GM12878 (cell line): Measurements from ENCODE around the gene ATP4A. TPM values are rescaled to one million over a fixed set of nuclear protein-coding genes. Genes with fewer than 3 reads are reported as not detected.
A peak's percentile ranks its signal among the peaks of the same experiment; 100 is the strongest.

ENCODE experiments used
- BCLAF1 ChIP-seq: fragments of 450-650 bp; IDR thresholded peaks from 2 replicates; pipeline ENCODE4 v1.6.1; 2017; ENCODE audit warnings: antibody characterized with exemption, mild to moderate bottlenecking, moderate library complexity
- BHLHE40 ChIP-seq, 2 experiments: fragments of 450-650 bp in 1 of 2; IDR thresholded peaks; 2 replicates each; pipeline ENCODE4 v1.6.1; 2011 to 2017; ENCODE audit warnings: low read depth in 2 of 2, borderline replicate concordance in 1 of 2, improper control_type of control experiment in 1 of 2, low read length in 1 of 2, mild to moderate bottlenecking in 1 of 2
- IKZF1 ChIP-seq: fragments of 450-650 bp; conservative IDR thresholded peaks from 2 replicates; pipeline ENCODE4 v1.6.1; 2017; ENCODE audit warnings: antibody characterized with exemption, mild to moderate bottlenecking
- MTA2 ChIP-seq: fragments of 450-650 bp; IDR thresholded peaks from 2 replicates; pipeline ENCODE4 v1.6.1; 2016; ENCODE audit warnings: low read depth, mild to moderate bottlenecking, moderate library complexity
- NBN ChIP-seq: fragments of 450-650 bp; IDR thresholded peaks from 2 replicates; pipeline ENCODE4 v1.6.1; 2016
- PKNOX1 ChIP-seq: fragments of 450-650 bp; IDR thresholded peaks from 2 replicates; pipeline ENCODE4 v1.6.1; 2016; ENCODE audit warnings: mild to moderate bottlenecking
- RELB ChIP-seq: fragments of 450-650 bp; IDR thresholded peaks from 2 replicates; pipeline ENCODE4 v1.6.1; 2017; ENCODE audit warnings: low read depth, mild to moderate bottlenecking, moderate library complexity
- SPI1 ChIP-seq: IDR thresholded peaks from 2 replicates; pipeline ENCODE4 v1.6.1; 2011; ENCODE audit warnings: low read depth, mild to moderate bottlenecking, low read length, moderate library complexity, borderline replicate concordance; ENCODE audit not compliant: insufficient read depth
- ZSCAN29 ChIP-seq: fragments of 450-650 bp; IDR thresholded peaks from 2 replicates; pipeline ENCODE4 v1.6.1; 2017; ENCODE audit warnings: mild to moderate bottlenecking, moderate library complexity
- polyA plus RNA-seq, 11 experiments: library from polyadenylated mRNA; depleted of rRNA in 4 of 11; unstranded in 6 of 11; stranded (reverse) in 5 of 11; fragments of >200 nt; fragmentation: Nextera tagmentation in 4 of 11; fragmentation: Illumina TruSeq in 1 of 11; extraction: Ambion mirVana in 4 of 11; extraction: Trizol in 1 of 11; gene quantifications; 1 replicate in 1 of 11; 2 replicates in 10 of 11; pipeline versions ENCODE4 v1.2.1 to v1.2.3, GENCODE V29; 2011 to 2016; ENCODE audit warnings: inconsistent platforms in 2 of 11, missing spikeins in 2 of 11, low read depth in 1 of 11
- total RNA-seq, 4 experiments: library from RNA; depleted of rRNA in 3 of 4; stranded (reverse); fragments of >200 nt in 3 of 4; fragmentation: Illumina TruSeq in 1 of 4; extraction: Trizol in 1 of 4; gene quantifications; 2 replicates each; pipeline versions ENCODE4 v1.2.1 to v1.2.3, GENCODE V29; 2013 to 2021

The ATP4A gene
- total and polyA plus RNA-seq, 10 of the 15 experiments (the other 5 are each of a cell fraction or from before 2014, with no cell fraction given): 0.03 to 1.5 (median 0.11) TPM; not detected in 3

- TF ChIP-seq IKZF1: peak; percentile 73
- TF ChIP-seq BCLAF1: no peak
- no peak for TF ChIP-seq ZSCAN29
- TF ChIP-seq SPI1: peak; percentile 70
- 0 out of 2 replicates have a peak, but pooled peaks have one; percentile 13 for TF ChIP-seq PKNOX1
- TF ChIP-seq BHLHE40 (IDR thresholded peaks at IDR 0.05; ENCODE audit: borderline replicate concordance in 1 of 2, low read depth in 2 of 2, low read length in 1 of 2): peak; percentile 19 to 51; a peak in 1 of 4 replicates
- peak; percentile 68; the same call in 1 of the 2 replicates for TF ChIP-seq RELB
- TF ChIP-seq NBN: peak; percentile 59; the same call in 1 of the 2 replicates
- 0 out of 2 replicates have a peak, but pooled peaks have one; percentile 14 for TF ChIP-seq MTA2
Observed at GRCh38 chr19:35609851-35610353, 46.4 kb upstream of the ATP4A start (continued).
